H4 (cell line): Measurements from ENCODE around the gene PLCB4. TPM values are rescaled to one million over a fixed set of nuclear protein-coding genes. Genes with fewer than 3 reads are reported as not detected.

Experiments
- DNase-seq: peaks from one replicate; pipeline ENCODE4 v3.0.0-alpha.2; 2015; ENCODE audit warnings: low spot score
- total RNA-seq: library from RNA; depleted of rRNA; stranded (reverse); fragments of >200 nt; shearing (Covaris generic); gene quantifications from 2 replicates; pipeline ENCODE4 v1.2.3, GENCODE V29; 2014

Gene PLCB4
- total RNA-seq, 1 experiment from 2014 or later, result 5.9 TPM

- DNase-seq, result no peak
These were observed 331.5 kb downstream of the PLCB4 start for GRCh38 chr20:9400171-9401025.

GRCh38 chr20:9401371-9401770 is 332.5 kb downstream of the PLCB4 start:
- no peak for DNase-seq

GRCh38 chr20:9402141-9402540 is 333.3 kb downstream of the PLCB4 start:
- no peak for DNase-seq

- no peak for DNase-seq
These were observed 333.7 kb downstream of the PLCB4 start for GRCh38 chr20:9402546-9402945.

GRCh38 chr20:9403448-9403847 is 334.6 kb downstream of the PLCB4 start:
- DNase-seq, result no peak

GRCh38 chr20:9407805-9408421 is 339.0 kb downstream of the PLCB4 start:
- DNase-seq, result peak; percentile 62

- peak; percentile 6 for DNase-seq
These were observed 339.8 kb downstream of the PLCB4 start for GRCh38 chr20:9408422-9409300.

- no peak for DNase-seq
These were observed 340.5 kb downstream of the PLCB4 start for GRCh38 chr20:9409352-9409751.

GRCh38 chr20:9409981-9410380 is 341.1 kb downstream of the PLCB4 start:
- DNase-seq, result no peak

- no peak for DNase-seq
These were observed 342.9 kb downstream of the PLCB4 start for GRCh38 chr20:9411833-9412232.

GRCh38 chr20:9412309-9412708 is 343.4 kb downstream of the PLCB4 start:
- no peak for DNase-seq

- DNase-seq, result no peak
These were observed 344.1 kb downstream of the PLCB4 start for GRCh38 chr20:9413001-9413400.

- DNase-seq, result no peak
These were observed 346.5 kb downstream of the PLCB4 start for GRCh38 chr20:9415426-9415825.

GRCh38 chr20:9416421-9416820 is 347.5 kb downstream of the PLCB4 start:
- no peak for DNase-seq

- no peak for DNase-seq
These were observed 348.8 kb downstream of the PLCB4 start for GRCh38 chr20:9417665-9418064.

- DNase-seq, result no peak
These were observed 353.6 kb downstream of the PLCB4 start for GRCh38 chr20:9422321-9423057.

GRCh38 chr20:9424551-9424950 is 355.7 kb downstream of the PLCB4 start:
- DNase-seq, result no peak

GRCh38 chr20:9427430-9428291 is 358.8 kb downstream of the PLCB4 start:
- DNase-seq, result no peak

GRCh38 chr20:9428292-9428607 is 359.4 kb downstream of the PLCB4 start:
- DNase-seq, result no peak

- DNase-seq, result no peak
These were observed 370.9 kb downstream of the PLCB4 start for GRCh38 chr20:9439806-9440205.

GRCh38 chr20:9440892-9441291 is 372.0 kb downstream of the PLCB4 start:
- no peak for DNase-seq
